Measurements from ENCODE around the gene OR2AK2.
"Not testable (repeated sequence)": the region's sequence is repeated elsewhere in the genome, so short reads cannot be mapped to it uniquely, and the experiment has no call there.

DNA sequence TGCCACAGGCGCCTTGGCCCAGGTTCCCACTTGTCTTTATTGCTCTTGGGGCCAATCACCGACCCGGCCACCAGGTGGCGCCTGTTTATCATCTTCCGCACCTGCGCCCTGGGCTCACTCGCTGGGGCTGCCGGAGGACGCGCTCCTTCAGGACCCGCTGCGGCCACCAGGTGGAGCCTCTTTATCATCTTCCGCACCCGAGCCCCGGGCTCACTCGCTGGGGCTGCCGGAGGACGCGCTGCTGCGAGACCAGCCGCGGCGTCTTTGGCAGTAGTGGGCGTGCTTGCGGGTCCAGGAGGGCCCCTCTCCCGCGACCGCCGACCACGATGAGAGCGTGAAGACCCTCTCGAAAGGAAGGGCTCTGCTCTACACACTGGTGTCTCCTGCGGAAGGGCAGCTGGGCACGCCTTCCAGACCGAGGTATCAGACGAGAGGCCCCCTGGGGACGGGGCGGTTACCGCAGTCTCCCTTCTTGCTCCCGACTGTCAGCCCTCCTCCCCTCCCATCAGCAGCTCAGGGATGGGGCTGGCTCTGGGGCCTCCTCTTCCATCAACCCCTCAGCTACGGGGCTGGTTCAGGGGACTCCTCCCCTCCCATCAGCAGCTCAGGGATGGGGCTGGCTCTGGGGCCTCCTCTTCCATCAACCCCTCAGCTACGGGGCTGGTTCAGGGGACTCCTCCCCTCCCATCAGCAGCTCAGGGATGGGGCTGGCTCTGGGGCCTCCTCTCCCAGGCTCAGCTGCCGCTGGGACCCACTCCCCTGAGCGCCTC is 27.9 kb upstream of the OR2AK2 start:
- TF ChIP-seq POLR2A, POLR2AphosphoS5 (IDR thresholded peaks at IDR 0.05): not testable (repeated sequence)
- TF ChIP-seq, protein P1, sequence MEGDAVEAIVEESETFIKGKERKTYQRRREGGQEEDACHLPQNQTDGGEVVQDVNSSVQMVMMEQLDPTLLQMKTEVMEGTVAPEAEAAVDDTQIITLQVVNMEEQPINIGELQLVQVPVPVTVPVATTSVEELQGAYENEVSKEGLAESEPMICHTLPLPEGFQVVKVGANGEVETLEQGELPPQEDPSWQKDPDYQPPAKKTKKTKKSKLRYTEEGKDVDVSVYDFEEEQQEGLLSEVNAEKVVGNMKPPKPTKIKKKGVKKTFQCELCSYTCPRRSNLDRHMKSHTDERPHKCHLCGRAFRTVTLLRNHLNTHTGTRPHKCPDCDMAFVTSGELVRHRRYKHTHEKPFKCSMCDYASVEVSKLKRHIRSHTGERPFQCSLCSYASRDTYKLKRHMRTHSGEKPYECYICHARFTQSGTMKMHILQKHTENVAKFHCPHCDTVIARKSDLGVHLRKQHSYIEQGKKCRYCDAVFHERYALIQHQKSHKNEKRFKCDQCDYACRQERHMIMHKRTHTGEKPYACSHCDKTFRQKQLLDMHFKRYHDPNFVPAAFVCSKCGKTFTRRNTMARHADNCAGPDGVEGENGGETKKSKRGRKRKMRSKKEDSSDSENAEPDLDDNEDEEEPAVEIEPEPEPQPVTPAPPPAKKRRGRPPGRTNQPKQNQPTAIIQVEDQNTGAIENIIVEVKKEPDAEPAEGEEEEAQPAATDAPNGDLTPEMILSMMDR (IDR thresholded peaks at IDR 0.05) = peak in 1 of 2 donors; percentile 41

Data from suprapubic skin (tissue), 4 donors.